ENCODE measurements around the gene PIK3R4.
A peak's percentile ranks its signal among the peaks of the same experiment; 100 is the strongest.

Gene PIK3R4

DNA sequence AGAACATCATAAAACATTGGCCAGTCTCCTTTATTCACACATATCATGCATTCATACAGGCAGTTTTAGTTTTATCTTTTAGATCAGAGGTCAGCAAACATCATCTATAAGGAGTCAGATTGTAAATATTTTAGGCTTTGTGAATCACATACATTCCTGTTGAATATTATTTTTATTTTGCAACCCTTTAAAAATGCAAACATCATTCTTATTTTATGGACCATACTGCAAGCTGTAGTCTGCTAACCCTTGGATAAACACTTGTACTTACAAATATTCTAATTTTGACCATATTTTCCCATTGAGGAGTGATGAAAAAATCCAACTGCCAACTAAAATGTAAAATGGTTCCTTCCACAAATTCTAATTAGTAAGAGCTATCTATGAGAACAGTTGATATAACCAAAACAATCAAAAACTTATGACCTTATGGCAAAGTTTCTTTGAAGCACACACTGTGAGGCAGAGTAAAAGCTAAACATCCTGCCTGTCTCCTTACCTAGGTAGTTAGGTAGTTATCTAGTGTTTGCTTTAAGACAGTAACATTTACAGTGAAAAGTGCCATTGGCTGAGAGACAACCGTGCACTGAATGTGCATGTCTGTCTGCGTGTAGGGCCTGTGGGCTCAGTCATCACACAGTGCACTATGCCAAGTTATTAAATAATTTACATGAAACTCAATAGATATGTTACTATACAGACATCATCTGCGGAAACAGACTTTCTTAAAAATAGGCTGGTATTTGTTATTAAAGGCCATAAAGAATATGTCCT, 57.7 kb downstream of the PIK3R4 start:
- DNase-seq (ENCODE audit: low read depth, low spot score) = no peak

- DNase-seq (ENCODE audit: low read depth, low spot score) = no peak
These were observed 58.5 kb downstream of the PIK3R4 start for GRCh38 chr3:130688015-130688688.

DNA sequence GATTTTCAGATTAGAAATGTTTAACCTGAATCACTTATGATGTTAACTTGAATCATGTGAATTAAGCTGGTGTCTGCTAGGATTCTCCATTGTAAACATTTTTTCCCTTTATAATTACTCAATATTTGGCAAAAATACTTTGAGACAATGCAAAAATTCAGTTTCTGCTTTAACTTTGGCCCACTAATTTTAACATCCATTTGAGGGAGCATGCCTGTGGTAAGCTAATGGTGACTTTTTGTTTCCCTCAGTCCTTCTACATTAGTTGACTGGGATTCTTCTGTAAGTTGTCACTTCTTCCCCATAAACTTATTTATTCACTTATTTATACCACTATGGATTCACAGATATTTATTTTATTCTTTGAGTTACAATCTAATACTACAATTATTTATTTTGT, 59.3 kb downstream of the PIK3R4 start:
- no peak for DNase-seq (ENCODE audit: low read depth, low spot score)

DNA sequence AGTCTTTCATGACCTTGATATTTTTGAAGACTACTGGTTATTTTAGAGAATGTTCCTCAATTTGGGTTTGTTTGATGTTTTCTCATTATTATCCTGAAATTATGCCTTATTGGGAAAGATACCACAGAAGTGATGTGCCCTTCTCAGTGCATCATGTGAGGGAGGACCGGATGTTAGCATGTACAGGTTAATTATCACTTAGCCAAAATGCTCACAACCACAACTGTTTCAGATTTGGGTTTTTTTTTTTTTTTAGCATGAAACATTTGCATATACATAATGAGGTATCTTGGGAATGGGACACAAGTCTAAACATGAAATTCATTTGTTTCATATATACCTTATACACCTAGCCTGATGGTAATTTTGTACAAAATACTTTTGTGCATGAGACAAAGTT, 59.8 kb downstream of the PIK3R4 start:
- DNase-seq (ENCODE audit: low read depth, low spot score) = no peak

- DNase-seq (ENCODE audit: low read depth, low spot score) = no peak
These were observed 64.5 kb downstream of the PIK3R4 start for GRCh38 chr3:130682131-130682530.

DNA sequence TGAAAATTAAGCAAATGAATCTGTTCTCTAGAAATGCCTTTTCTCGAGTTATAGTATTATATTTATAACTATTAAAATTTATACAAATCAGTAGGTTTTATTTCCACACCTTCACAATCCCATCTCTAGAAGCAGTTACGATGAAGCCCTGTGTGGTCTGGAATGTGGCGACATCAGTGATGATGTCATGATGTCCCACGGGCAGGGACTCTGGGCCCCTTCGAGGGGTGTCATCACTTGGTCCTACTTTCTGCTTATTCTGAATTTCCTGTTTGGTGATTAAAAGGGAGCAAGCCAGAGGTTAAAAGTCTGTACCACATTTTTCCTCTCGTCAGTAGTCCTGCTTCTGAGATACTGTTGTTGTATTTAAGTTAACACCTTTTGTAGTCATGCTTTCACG, 67.4 kb downstream of the PIK3R4 start:
- DNase-seq (ENCODE audit: low read depth, low spot score) = no peak

GRCh38 chr3:130677343-130677742, 69.3 kb downstream of the PIK3R4 start:
- DNase-seq (ENCODE audit: low read depth, low spot score) = no peak

- DNase-seq (ENCODE audit: low read depth, low spot score) = no peak
These were observed 74.9 kb downstream of the PIK3R4 start for GRCh38 chr3:130671545-130672312.

DNA sequence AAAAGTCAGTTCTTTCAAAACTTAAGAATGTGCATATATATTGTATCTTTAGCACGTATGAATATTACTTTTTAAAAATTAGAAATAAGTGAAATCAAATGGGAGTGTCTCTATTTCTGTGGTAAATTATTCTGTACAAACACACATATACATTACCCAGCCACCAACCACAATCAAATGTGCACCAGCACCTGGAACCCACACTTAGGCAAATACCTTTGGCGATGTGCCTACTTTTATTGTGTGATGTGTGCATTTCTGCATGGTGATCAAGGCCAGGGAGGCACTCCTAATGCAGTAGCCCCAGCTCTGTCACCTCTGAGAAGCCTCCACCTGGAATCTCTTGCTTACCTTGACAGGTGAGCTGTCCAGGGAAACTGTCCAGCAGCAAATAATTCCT, 76.9 kb downstream of the PIK3R4 start:
- no peak for DNase-seq (ENCODE audit: low read depth, low spot score)

GRCh38 chr3:130663092-130663491, 83.5 kb downstream of the PIK3R4 start:
- no peak for DNase-seq (ENCODE audit: low read depth, low spot score)

DNA sequence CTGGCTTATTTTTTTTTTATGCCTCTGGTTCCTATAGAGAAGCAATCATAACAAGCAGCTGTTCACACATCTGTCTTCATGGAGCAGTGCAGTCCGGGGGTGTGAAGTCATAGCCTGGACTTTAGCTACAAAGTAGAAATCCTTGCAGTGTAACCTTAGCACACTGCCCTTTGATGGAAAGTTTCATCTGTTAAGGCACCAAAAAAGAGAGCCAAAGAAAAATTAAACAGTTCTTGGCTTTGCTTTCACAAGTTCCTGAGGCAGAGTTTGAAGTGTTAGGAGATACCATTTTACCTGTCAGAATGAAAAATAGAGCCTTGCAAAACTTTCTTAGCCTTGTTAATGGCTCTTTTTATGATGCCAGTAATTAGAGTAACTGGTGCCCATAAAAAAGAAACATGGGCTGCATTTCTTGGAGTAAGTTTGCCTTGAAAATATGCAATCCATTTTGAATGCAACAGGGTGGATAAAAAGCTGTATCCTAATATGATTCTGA, 84.1 kb downstream of the PIK3R4 start:
- no peak for DNase-seq (ENCODE audit: low read depth, low spot score)

GRCh38 chr3:130661140-130661891, 85.3 kb downstream of the PIK3R4 start:
- DNase-seq (ENCODE audit: low read depth, low spot score) = no peak

DNA sequence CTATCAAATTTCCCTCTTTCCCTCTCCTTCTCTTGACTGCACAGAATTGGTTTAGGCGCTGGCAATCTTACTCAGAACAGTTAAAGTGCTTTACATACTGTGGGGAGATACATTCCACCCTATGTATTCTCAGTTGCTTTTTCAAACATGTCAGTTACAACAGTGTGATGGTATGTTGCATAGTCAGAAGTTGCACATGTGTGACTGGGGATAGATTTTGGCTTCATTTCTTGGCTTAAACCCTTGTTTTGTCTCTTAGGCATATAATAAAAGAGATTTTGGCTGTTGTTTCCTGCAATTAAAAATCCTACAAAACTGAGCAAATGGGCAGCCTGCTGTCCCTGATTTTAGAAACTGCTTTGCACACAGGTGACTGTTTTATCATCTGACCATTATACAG, 86.7 kb downstream of the PIK3R4 start:
- no peak for DNase-seq (ENCODE audit: low read depth, low spot score)

DNA sequence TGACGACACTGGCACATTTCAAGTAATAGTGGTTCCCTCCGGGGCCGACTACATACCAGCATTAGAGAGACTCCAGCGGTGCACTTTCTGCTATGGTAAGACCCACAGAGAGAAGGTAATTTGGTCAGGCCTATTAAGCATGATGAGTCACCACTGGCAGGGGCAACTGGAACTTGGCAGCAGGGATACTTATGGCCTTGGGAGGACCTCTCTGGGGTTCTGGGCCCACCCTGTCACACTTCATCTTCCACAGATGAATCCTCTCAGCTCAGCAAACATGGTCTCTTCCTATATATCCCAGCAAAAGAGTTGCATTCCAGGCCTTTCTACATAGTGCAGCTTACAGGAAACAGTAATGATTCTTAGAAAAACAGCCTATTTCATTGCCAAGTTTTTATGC, 88.0 kb downstream of the PIK3R4 start:
- no peak for DNase-seq (ENCODE audit: low read depth, low spot score)

DNA sequence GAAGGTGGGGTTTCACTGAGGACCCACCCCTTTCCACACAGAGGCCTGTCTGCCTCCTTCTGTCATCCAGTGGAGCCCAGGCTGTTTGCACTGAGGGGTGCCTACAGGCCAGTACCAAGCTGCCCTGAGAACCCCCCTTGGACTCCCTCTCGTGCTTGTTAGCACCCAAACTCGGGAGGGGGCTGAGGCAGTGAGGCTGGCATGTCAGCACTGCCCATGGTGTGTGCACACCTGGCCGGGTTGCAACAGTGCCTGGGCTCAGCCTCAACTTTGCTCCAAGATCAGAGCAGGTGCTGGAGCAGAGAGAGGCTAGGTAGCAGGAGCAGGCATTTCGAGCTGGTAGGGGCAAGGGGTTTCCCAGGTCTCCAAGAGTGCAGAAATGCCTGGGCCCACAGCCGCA, 90.0 kb downstream of the PIK3R4 start:
- no peak for DNase-seq (ENCODE audit: low read depth, low spot score)

DNA sequence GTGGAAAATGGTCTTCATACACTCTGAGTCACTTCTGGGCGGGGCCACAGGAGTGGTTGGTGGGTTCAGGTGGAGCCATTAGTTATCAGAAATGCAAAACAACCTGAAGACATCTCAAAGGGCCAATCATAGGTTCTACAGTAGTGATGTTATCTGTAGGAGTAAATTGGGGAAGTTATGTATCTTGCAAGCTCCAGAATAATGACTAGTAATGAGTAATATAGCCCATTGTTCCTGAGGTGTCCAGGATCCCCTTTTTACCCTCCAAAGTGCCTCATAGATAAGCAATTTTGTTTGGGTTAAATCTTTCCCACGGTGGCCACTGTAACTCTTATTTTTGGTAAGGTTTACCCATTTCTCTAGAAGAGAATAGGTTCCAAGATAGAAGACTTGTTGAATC, 91.7 kb downstream of the PIK3R4 start:
- no peak for DNase-seq (ENCODE audit: low read depth, low spot score)

DNA sequence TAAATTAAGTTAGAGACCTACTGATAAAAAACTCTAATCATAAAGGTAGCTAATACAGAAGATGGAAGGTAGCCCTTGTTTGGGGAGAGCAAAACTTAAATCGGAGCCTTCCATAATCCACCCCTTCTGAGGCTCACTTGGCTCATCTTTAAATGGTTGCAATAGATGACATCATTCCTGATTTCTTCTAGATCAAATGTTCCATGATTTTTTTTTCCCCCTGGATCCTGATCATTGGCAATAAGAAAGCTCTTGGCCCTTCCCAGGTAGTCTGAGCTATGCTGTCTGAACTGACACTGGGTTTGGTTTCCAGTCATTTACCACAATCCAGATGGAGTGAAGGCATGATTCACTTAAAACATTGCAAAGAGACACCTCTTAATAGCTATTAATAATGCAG, 92.5 kb downstream of the PIK3R4 start:
- no peak for DNase-seq (ENCODE audit: low read depth, low spot score)

- no peak for DNase-seq (ENCODE audit: low read depth, low spot score)
These were observed 97.5 kb downstream of the PIK3R4 start for GRCh38 chr3:130649061-130649654.

DNA sequence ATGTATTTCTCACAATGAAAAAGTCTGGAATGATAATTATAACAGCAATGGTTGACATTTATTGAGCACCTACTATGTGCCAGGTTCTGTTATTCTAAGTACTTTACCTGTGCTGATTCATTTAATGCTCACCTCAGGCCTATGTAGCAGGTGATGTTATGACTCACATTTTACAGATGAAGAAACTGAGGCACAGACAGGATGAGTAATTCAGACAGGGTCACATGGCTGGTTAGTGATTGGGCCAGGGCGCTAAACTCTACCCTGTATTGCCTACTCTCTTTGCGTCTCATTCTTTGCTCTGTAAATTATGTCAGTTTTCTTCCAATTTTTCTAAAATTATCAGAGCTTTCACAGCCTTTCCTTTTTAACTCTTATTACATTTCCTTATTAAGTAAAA, 98.3 kb downstream of the PIK3R4 start:
- no peak for DNase-seq (ENCODE audit: low read depth, low spot score)

DNA sequence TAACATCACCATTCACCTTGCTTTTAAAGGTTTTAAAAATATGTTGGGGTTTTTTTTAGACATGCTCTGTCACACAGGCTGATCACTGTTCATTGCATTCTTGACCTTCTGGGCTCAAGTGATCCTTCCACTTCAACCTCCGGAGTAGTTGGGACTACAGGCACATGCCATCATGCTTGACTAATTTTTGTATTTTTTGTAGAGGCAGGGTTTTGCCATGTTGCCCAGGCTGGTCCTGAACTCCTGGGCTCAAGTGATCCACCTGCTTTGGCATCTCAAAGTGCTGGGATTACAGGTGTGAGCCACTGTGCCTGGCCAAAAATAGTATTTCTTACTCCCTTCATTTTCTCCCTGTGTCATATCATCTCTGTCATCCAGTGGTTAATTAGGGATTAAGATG, 101.4 kb downstream of the PIK3R4 start:
- DNase-seq (ENCODE audit: low read depth, low spot score) = no peak

DNA sequence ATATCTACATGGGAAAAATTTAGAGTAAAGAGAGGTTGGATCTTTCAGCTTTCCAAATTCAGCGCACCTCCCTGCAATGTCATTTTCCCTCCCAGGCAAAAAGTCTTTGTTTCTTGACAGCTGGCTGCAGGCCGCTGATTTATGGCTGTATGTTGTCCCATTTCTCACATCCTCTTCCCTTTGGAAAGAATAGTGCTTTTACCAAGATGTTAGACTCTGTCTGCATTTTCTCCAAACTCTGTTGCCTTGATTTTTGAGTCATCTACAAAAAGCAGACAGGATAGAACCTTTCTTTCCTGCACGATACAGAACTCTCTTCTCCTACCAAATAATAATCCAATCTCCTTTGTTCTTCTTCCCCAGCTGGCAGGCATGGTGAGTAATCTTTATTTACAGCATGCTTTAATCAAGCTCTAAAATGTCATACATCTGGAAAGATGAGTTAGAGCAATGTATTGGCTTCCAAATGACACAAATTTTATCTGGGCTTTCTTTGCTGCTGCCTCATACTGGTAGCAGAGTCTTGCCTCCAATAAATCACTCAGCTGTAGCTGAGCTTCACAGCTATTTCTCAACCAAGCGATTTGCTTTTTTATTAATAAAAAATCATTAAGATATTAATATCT, 101.9 kb downstream of the PIK3R4 start:
- DNase-seq (ENCODE audit: low read depth, low spot score) = peak; percentile 5

Measured in ELF-1 (cell line).